ENCODE data around the gene FOXN3.
A peak's percentile ranks its signal among the peaks of the same experiment; 100 is the strongest.
"Not testable (repeated sequence)": the region's sequence is repeated elsewhere in the genome, so short reads cannot be mapped to it uniquely, and the experiment has no call there.

Gene FOXN3

GRCh38 chr14:89303456-89304435 lies 113.3 kb downstream of the FOXN3 start:
- peak; percentile 18 for DNase-seq (ENCODE audit: low spot score)

DNA sequence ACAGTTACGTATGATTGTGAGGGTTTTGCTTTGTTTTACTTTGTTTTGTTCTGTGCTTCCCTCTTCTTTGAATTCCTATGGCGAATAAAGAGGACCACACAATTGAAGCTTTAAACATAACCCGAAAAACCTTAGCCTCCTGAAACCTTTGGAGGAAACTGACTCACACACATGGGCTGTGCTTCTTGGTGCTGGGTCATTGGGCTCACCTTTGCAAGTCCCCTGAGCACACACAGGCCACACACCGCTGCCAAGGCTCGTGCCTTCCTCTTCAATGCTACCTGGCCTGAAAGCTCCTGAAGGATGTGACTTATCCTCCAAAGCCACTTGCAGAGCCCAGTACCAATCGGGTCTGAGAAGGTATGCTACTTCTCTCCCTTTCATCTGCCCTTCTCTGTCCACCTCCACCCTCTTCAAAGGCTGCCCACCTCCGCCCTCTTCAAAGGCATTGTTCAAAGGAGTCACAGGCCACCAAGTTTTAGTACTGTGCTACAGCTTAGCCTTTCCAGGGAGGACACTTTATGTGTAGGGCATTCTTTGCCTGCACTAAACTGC lies 114.6 kb downstream of the FOXN3 start:
- no peak for DNase-seq (ENCODE audit: low spot score)

DNA sequence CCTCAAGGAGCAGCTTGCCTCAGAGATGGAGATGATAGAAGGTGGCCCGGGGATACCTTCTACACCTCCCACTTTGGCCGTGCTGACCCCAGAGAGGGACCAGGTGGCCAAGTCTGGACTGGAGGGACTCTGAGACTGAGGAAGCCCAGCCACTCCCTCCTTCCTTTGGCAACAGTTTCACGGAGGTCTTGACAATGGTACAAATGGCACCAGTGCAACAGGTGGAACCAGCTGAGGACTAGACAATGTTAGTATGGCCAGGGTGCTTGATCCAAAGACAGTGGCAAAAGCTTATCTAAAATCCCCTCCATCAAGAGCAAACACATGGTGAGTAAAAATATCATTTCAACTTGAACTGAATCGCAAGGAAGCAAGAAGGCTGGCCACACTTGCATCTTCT lies 117.4 kb downstream of the FOXN3 start:
- no peak for DNase-seq (ENCODE audit: low spot score)

DNA sequence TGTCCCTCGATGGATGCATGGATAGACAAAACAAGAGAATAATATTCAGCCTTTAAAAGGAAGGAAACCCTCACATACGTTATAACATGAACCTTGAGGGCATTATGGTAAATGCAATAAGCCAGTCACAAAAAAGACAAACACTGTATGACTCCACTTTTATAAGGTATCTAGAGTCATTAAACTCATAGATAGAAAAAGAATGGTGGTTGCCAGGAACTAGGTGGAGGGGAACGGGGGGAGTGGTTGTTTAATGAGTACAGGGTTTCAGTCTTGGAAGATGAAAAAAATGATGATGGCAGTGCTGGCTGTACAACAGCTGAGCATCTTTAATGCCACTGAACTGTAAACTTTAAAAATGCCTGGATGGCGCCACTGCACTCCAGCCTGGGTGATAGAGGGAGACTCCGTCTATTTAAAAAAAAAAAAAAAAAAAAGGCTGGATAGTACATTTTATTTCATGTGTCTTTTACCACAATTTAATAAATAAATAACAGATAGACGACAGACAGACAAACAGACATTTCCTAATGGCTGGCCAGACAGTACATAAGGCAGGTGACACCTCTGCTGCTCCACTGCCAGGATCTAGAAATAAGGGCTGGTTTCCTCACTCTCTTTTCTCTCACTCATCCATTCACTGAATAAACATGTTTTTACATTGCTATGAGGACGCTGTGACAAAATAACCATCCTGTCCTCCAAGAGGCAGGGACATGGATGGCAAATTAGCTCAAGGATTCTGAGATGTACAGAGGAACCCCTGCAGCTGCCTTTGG lies 118.8 kb downstream of the FOXN3 start:
- no peak for DNase-seq (ENCODE audit: low spot score)

DNA sequence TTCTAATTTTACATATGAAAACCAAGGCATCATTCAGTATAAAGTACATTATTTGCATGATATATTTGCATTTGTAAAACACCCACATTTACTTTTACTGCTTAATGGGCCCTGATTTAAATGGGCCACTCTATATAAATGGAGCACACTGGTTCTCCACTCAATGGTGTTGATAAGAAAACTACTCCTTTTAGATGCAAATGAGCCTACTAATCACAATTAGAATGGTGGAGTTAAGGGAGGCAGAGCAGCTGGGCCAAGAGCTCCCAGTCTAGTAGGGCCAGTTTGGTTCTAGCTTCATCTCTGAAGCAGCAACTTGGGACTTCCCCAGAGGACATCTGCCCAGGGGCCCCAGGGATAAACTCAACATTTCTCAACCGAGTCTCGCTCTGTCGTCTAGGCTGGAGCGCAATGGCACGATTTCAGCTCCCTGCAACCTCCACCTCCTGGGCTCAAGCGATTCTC lies 120.7 kb downstream of the FOXN3 start:
- no peak for DNase-seq (ENCODE audit: low spot score)

- DNase-seq (ENCODE audit: low spot score) = no peak
These were observed 122.2 kb downstream of the FOXN3 start for GRCh38 chr14:89294872-89295271.

DNA sequence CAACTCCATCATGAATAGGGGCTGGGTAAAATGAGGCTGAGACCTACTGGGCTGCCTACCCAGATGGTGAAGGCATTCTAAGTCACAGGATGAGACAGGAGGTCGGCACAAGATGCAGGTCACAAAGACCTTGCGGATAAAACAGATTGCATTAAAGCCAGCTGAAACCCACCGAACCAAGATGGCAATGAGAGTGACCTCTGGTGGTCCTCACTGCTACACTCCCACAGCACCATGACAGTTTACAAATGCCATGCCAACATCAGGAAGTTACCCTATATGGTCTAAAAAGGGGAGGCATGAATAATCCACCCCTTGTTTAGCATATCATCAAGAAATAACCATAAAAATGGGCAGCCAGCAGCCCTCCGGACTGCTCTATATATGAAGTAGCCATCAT lies 122.6 kb downstream of the FOXN3 start:
- not testable (repeated sequence) for DNase-seq (ENCODE audit: low spot score)

DNA sequence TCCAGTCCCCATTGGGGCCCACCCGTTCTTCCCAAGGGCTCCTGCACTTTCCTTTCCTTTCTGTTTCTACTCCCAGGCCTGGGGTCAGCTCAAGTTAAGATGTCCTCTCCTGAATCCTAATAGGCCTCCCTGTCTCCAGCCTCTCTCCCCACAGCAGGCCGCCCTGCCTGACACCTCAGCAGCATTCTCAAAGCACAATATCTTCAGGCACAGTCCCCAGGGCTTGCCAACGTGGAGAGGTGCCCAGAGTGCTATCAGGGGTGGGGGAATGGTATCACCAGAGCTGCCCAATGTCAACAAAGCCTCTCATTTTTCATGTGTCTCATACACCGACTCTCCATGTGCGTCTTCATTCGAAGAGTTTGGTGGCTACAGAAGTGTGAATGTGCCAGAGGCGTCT lies 123.0 kb downstream of the FOXN3 start:
- no peak for DNase-seq (ENCODE audit: low spot score)

DNA sequence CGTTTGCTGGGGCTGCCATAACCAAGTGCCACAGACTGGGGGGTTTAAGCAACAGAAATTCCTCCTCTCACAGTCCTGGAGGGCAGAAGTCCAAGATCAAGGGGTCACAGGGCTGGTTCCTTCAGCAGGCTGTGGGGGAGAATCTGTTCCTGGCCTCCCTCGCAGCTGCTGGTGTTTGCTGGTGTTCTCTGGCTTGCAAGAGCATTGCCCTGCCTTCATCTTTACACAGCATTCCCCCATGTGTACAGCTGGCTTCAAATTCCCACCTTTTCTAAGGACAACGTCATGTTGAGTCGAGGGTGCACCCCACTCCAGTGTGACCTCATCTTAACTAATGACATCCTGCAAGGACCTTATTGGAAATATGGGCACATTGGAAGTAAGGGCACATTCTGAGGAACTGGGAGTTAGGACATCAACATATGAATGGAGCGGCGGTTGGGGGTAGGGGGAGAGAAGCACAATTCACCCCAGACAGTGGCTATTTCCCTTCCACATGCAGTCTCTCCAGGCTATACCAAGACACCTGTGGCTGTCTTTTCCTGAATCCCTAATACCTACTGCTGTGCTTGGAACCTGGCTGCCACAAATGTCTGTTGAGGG lies 123.6 kb downstream of the FOXN3 start:
- DNase-seq (ENCODE audit: low spot score) = no peak

- no peak for DNase-seq (ENCODE audit: low spot score)
These were observed 124.3 kb downstream of the FOXN3 start for GRCh38 chr14:89292579-89293313.

GRCh38 chr14:89291351-89291940 lies 125.6 kb downstream of the FOXN3 start:
- no peak for DNase-seq (ENCODE audit: low spot score)

DNA sequence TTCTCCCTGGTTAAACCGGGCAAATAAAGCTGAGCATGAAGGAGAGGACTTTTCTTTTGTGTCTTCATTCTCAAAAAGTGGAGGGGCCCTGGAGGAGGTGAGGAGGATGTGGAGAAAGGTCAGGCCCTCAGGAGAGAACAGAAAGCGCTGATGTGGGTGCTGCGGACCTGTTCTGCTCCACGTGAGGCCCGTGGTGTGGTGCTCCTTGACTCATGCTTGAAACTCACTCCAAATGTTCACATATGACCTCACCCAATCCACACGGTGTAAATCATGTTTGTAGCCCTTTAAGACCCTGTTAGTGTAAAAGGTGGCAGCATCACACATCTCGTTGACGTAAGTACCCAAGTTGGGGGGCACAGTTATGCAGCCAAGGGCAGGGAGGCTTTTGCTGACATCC lies 126.2 kb downstream of the FOXN3 start:
- no peak for DNase-seq (ENCODE audit: low spot score)

DNA sequence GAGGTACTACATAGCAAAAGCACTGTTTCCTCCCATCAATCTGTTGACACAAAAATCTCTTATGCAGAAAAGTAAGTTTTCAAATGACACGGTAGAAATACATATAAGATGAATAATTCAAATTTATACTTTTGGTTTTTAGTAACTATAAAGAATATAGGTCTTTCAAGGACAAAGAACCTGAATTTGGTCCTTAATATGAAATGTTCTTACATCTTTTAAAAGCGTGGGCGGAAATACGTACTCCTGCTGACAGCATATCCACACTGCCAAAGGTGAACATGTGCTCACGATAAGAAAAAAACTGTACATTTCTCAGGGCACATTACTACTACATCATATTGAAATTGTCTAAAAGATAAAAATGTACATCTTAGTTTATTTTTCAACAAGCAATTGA lies 127.6 kb downstream of the FOXN3 start:
- no peak for DNase-seq (ENCODE audit: low spot score)

DNA sequence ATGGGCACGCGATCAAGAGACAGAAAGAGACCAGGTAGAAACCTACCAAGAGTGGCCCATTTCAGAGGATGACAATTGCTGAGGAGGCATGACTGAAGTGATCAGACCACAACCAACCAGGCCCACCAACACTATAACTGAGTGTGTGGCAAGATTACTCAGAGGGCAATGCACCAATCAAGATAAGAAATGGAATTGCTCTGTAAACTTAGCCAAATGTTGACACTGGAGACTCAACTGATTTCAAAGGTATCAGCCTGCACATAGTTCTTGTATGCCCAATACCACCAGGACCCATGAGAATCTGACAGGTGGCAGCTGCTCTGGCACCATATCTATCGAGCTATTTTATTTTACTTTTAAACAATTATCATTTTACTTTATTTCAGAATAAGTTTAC lies 128.9 kb downstream of the FOXN3 start:
- no peak for DNase-seq (ENCODE audit: low spot score)

GRCh38 chr14:89284333-89285058 lies 132.5 kb downstream of the FOXN3 start:
- no peak for DNase-seq (ENCODE audit: low spot score)

DNA sequence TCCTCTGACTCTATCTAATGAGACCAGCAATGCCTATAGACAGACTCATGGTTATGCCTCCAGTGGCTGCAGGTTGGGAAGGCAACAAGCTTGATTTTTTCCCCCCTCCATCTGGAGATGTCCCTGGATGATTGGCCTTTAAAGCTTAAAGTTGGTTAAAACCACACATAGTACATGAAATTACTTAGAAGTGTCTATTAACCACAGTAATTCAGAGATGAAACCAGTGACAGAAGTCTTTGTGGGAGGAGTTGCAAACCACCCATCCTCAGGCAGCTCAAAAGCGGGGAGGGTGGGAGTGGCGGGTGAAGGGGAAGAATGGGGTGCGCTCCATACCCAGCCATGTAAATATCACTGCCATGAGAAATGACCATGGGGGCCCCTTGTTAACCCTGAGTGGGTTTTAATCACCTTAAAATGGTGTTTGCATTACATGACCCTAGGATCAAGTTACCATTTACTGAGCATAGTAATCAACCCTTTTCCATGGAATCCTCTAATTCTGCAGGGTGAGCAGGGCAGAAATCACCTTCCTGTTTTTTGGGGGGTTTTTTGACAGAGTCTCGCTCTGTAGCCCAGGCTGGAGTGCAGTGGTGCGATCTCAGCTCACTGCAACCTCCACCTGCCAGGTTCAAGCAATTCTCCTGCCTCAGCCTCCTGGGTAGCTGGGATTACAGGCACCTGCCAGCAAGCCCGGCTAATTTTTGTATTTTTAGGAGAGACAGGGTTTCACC lies 133.5 kb downstream of the FOXN3 start:
- DNase-seq (ENCODE audit: low spot score) = peak; percentile 19

GRCh38 chr14:89282191-89282590 lies 134.8 kb downstream of the FOXN3 start:
- no peak for DNase-seq (ENCODE audit: low spot score)

DNA sequence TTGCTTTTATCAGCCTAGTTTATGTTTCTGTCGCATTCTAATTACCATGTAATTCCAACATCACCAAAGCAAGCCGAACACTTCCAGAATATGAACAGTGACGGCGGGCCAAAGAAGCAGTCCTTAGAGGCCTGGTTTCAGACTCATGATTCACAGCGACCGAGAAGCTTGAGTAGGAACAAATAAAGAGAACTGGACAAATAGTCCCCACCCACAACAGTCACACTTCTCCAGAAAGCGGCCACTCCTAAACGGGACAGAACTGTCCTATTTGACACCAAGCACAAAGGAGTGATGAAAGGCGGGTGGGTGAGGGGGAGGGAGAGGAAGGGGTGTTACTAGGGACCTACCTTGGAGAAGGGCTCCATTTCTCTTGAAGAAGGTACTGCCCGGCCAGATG lies 136.4 kb downstream of the FOXN3 start:
- DNase-seq (ENCODE audit: low spot score) = no peak

- DNase-seq (ENCODE audit: low spot score) = no peak
These were observed 137.3 kb downstream of the FOXN3 start for GRCh38 chr14:89279649-89280232.

All from CD4-positive, alpha-beta T cell treated with Interleukin-2 at 100 ng/mL for 4 hours (primary cell).